GM18526 (cell line): Measurements from ENCODE around the gene FHOD3.

Experiments used
- POLR2A ChIP-seq: IDR thresholded peaks from 3 replicates; pipeline ENCODE4 v1.6.1; 2011; ENCODE audit not compliant: insufficient read length; ENCODE audit errors: extremely low read depth

Gene FHOD3

DNA sequence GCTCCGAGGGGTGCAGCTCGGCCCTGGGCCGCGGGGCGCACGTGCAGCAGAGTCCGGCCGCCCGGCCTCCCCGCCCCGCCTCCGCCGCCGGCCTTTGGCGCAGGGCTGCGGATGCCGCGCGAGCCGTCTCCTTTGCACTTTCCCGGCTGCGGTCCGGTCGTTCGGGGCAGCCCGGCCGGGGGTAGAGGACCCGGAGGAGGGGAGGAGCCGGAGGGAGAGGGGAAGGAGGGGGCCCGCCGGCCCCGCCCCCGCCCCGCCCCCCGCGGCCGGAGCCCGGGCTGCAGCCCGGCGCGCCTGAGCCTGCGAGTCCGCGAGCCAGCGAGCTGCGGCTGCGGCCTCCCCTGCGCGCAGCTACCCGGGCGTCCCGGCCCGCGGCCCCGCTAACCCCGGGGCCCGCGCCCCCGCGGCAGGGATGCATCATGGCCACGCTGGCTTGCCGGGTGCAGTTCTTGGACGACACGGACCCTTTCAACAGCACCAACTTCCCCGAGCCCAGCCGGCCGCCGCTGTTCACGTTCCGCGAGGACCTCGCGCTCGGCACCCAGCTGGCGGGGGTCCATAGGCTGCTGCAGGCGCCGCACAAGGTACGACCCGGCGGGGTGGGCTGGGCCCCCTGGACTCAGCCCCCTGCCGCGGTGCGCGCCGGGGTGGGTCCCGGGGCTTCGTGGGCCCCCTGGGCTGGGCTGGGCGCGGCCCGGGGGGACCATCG, at the start of gene FHOD3:
Gene FHOD3, plus strand, starts transcription at position 297 of the 709 bp plus-strand sequence. Its CDS starts 123 bp downstream, at position 420.
- no peak for TF ChIP-seq POLR2A

DNA sequence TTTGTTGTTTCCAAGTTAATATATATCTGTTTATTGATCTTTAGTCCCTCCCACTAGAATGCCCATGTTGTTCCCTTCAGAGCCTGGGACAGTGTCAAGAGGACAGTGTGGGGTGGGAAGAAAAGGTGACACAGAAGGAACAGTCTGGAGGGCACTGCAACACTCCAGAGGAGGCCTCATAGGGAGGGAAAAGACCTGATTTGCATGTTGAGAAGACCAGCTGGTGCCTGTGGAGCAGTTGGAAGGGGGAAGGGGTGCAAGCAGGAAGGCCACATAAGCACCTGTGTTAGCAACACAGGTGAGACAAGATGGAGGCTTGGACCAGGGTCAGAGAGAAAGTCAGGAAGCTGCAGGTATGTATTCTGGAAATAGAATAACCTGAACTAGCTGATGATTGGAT, 48.1 kb upstream of the FHOD3 start:
- TF ChIP-seq POLR2A = no peak

DNA sequence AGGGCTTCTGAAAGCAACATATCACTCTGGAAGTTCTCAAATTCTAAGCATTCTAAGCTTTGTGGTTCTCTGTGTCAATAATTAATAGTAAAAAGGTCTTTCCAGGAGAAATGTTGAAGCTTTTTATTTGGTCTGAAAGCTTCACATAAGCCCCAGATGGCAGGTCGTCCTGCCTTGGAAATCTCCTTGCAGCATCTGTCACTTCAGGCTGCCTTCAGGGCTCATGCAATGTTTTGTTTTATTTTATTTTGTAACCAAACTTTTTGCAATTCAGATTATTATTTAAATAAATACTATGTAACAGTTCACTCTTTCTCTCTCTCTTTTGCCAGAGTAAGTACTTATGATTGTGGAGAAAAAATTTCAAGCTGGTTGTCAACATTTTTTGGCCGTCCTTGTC, 46.7 kb upstream of the FHOD3 start:
- TF ChIP-seq POLR2A = no peak

DNA sequence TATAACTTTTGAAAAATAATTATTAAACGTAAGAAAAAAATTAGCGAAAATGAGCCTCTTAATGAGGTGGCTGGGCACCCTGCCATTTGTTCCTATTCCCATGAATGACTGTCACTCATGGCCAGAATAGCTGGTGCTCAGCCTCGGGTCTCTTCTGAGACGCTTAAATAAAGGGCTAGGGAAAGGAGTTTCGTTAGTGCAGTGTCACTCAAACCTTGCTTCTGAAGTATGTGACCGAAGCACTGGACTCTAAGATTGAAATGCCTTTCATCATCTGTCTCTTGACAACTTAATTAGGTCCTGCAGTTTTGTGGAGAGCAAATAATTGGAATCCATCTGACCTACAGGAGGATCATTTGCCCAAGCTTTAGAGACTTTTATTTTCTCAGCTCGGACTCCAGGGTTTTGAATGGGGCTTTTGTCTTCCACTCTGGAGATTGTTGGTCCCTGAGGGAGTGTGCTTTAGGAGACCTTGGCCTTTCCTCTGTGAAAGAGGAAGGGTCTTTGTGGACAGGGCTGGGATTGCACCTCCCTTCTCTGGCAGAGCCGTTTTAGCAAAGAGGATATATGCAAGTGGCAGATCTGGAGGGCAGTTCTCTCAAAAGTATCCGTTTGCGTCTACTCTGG, 42.3 kb upstream of the FHOD3 start:
- no peak for TF ChIP-seq POLR2A

DNA sequence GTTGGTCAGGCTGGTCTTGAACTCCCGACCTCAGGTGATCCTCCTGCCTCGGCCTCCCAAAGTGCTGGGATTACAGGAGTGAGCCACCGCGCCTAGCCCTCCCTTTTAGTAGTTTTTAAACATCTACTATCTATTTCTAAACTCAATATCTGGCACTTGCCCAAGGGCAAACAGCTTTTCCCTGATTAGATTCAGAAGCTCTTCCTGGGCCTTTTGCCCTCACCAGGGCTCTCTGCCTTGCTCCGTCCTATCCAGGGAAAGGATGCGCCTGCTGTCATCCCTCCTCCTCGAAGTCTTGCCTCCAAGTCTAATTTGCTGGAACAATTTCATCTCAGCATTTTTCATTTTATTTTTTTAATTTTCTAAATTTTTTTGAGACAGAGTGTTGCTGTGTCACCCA, 41.4 kb upstream of the FHOD3 start:
- no peak for TF ChIP-seq POLR2A

DNA sequence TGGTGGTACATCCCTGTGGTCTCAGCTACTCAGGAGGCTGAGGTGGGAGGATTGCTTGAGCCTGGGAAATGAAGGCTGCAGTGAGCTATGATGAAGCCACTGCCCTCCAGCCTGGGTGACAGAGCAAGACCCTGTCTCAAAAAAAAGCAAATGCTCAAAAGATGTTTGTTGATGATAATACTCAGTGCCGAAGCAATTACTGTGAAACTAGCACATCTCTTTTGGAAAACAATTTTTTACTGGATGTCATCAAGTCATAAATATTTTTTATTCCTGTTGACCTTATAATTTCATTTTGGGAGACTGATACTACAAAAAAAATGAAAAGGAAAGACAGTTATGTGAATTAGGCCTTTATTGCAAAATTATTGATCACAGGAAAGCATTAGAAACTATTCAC, 34.5 kb upstream of the FHOD3 start:
- TF ChIP-seq POLR2A = no peak

DNA sequence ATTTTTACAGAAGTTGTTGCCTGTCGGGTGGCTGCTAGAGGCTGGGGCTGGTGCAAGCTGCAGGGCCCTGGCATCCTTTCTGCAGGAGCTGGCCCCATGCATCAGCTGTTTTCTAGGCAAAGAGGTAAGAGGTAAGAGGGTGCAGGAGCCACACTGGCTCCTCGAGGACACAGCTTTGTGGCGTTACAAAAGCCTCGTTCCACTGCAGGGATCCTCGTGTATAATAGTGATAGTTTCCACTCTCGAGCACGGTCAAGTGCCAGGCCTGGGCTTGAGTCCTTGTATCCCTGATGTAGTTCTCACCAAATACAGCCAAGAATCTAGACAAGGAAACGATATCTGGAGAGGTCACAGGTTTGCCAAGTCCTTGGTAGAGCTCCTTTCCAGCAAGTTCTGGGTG, 33.2 kb upstream of the FHOD3 start:
- no peak for TF ChIP-seq POLR2A

DNA sequence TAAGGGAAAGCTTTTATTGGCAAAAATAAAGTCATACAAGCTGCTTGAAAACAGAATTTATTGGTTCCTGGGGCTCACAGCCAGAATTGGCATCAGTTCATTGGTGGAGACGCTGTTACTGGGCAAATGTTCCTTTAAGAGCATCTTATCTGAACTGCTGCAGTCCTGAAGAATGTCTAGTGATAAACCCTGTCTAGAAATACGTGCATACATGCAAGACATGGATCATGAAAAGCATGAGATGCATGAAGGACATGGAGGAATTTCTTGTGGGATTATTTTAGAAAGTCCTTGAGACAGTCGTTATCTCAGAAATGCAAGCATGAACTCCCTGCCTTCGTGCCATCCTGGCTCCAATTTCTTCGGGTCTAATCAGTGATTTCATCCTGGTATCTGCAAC, 32.5 kb upstream of the FHOD3 start:
- no peak for TF ChIP-seq POLR2A

DNA sequence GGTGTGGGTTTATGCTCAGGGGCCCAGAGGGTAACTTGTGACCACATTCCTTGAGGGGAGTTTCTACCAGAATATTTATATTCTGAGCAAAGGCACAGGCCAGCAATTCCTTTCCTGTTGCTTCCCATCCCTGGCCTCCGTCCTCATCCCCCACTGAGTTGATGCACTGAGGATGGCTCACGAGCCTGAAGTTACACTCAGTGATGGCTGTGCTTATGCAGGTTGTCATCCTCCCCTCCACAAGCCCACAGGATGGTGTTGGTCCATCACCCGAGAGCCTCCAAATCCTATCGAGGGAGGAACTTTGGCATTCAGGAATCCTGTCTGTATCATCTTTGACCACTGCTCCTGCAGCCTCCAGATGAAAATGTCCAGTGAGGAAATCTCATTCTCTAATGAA, 28.4 kb upstream of the FHOD3 start:
- TF ChIP-seq POLR2A = no peak

DNA sequence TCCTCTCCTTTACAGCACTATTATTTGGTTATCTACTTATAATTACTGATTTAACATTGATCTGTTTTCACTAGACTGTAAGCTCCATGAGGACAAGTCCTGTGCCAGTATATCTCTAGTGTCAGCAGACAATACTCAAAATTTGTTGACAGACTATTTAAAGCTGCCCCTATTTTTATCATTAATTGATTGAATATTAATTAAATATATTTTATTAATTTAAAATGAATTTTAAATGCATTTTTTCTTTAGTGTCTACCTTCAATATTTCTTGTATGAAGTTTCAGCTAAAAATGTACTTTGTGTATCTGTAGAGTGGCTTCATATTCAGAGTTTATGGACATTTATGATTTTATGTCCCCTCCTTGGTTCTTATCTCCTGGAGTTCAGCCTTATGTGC, 26.4 kb upstream of the FHOD3 start:
- TF ChIP-seq POLR2A = no peak

DNA sequence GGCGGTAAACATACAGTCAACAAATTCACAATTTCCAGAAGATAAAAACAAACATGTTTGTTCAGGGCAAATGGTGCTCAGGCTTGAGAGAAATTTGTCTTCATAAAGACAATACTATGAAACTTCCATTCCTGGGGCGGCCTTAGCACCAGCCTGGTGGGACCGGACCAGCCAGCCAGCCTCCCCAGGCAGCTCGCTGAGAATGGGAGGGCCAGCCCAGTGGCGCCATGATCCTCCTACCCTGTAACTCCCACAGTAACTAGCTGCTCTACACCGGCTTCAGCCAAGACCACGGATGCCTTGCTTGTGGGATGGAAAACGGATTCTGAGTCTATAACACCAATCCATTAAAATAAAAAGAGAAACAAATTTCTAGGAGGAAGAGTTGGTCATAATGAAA, 24.2 kb upstream of the FHOD3 start:
- no peak for TF ChIP-seq POLR2A

DNA sequence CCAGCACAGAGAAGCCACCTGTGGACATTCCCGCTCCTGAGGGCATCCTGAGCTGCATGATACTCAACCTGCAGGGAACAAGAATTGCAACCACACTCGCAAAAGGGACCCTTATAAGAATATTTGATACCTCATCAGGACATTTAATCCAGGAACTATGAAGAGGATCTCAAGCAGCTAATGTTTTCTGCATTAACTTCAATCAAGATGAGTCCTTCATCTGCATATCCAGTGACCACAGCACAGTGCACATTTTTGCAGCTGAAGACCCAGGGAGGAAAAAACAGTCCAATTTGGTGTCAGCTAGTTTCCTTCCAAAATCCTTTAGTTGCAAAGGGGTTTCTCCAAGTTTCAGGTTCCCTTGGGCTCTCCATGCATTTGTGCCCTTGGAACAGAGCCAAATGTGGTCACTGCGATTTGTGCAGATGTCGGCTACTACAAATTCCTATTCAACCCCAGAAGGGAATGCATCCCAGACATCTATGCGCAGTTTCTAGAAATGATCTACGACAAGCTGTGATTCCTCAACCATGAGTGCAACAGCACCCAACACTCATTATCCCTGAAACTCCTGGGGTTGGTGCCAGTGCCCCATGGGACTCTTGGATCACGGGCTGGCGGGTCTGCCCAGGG, 23.3 kb upstream of the FHOD3 start:
- no peak for TF ChIP-seq POLR2A

DNA sequence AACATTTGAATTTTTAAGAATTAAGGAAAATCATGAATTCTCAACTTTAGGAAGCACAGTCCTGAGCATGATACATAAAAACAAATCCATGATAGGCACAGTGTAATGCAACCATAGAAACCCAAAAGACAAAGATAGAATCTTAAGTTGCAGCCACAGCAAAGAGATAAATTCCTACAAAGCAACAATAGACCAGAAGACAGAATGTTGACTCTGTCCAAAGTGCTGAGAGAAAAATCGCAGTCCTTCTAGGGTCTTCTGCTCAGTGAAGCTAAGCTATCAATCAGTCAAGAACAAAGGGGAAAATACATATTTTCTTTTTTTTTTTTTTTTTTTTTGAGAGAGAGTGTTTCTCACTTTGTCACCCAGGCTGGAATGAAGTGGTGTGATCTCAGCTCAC, 22.0 kb upstream of the FHOD3 start:
- TF ChIP-seq POLR2A = no peak

DNA sequence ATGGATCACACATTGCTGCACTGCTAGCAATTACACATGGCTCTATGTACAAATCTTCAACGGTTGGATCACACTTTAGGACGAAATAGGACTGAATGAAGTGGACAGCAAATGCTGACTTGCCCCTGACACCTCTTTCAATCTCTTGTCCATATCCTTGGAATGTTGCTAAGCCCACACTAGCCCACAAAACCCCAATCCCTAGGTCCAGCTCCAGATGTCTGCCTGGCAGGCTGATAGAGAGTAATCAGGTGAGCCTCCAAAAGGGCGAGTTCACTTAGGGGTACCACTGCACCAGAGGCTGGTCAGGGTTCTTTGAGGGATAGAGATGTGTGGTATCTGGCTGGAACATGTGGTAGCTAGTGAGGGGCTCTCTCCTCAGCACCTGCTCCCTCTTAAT, 18.5 kb upstream of the FHOD3 start:
- no peak for TF ChIP-seq POLR2A

DNA sequence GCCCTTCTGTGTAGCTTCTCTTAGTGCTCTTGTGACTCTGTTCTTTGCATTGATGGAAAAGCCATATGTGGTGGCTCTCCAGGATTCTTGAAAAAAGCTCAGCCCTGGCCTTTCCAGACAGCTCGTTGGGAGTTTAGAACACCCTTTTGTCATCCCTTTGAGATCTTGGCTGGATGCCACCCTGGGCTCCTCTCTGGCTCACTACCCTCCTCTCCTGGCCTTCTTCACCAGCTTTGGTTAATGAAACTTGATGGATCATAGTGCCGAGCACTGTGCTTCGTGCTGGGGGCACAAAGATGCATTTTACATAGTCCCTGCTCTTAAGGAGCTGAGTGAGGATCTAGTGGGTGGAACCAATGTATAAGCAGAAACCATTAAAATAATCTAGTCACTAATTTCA, 15.6 kb upstream of the FHOD3 start:
- no peak for TF ChIP-seq POLR2A

DNA sequence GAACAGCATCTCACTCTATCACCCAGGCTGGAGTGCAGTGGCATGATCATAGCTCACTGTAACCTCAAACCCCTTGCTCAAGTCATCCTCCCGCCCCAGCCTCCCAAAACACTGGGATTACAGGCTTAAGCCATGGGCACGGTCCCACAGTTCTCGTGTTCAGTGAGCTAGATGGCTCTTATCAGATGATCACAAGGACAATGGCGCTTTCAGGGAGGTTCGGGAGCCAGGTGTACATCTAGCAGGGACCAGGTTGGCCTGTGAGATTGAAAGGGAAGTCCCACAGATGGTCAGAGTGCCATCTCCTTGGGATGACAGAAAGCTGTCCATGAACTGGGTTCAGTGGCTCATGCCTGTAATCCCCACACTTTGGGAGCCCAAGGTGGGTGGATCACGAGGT, 14.1 kb upstream of the FHOD3 start:
- no peak for TF ChIP-seq POLR2A
